SJSA1 (cell line): ENCODE data around the gene GAL3ST1. TPM values are rescaled to one million over a fixed set of nuclear protein-coding genes. Genes with fewer than 3 reads are reported as not detected.
"Not testable (repeated sequence)": the region's sequence is repeated elsewhere in the genome, so short reads cannot be mapped to it uniquely, and the experiment has no call there.

Experiments
- DNase-seq, 2 experiments: peaks; one replicate each; pipeline ENCODE4 v3.0.0-alpha.2; 2015 to 2020; ENCODE audit warnings: low spot score in 2 of 2, low read depth in 1 of 2
- H3K27ac ChIP-seq: fragments of 250-450 bp; sonication (Bioruptor Pico); 2 replicates; pipeline ENCODE4 v1.5.1; 2020; ENCODE audit warnings: mild to moderate bottlenecking, moderate library complexity
- H3K27me3 ChIP-seq: fragments of 250-450 bp; sonication (Bioruptor Pico); replicated peaks from 2 replicates; pipeline ENCODE4 v1.5.1; 2020; ENCODE audit warnings: mild to moderate bottlenecking, moderate library complexity
- H3K36me3 ChIP-seq: fragments of 250-450 bp; sonication (Bioruptor Pico); 2 replicates; pipeline ENCODE4 v1.5.1; 2020; ENCODE audit warnings: mild to moderate bottlenecking
- H3K4me1 ChIP-seq: fragments of 250-450 bp; sonication (Bioruptor Pico); replicated peaks from 2 replicates; pipeline ENCODE4 v1.6.1; 2021; ENCODE audit warnings: mild to moderate bottlenecking
- H3K4me3 ChIP-seq: fragments of 250-450 bp; sonication (Bioruptor Pico); 2 replicates; pipeline ENCODE4 v1.5.1; 2020; ENCODE audit warnings: mild to moderate bottlenecking
- H3K9me3 ChIP-seq: fragments of 250-450 bp; sonication (Bioruptor Pico); replicated peaks from 2 replicates; pipeline ENCODE4 v1.5.1; 2020; ENCODE audit warnings: mild to moderate bottlenecking
- total RNA-seq: library from RNA; depleted of rRNA; stranded (reverse); fragments of >200 nt; shearing (Covaris generic); gene quantifications from 2 replicates; pipeline ENCODE4 v1.2.3, GENCODE V29; 2014; rRNA removed

GAL3ST1 gene, protein sequence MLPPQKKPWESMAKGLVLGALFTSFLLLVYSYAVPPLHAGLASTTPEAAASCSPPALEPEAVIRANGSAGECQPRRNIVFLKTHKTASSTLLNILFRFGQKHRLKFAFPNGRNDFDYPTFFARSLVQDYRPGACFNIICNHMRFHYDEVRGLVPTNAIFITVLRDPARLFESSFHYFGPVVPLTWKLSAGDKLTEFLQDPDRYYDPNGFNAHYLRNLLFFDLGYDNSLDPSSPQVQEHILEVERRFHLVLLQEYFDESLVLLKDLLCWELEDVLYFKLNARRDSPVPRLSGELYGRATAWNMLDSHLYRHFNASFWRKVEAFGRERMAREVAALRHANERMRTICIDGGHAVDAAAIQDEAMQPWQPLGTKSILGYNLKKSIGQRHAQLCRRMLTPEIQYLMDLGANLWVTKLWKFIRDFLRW
- total RNA-seq: not detected in 2 replicates

DNA sequence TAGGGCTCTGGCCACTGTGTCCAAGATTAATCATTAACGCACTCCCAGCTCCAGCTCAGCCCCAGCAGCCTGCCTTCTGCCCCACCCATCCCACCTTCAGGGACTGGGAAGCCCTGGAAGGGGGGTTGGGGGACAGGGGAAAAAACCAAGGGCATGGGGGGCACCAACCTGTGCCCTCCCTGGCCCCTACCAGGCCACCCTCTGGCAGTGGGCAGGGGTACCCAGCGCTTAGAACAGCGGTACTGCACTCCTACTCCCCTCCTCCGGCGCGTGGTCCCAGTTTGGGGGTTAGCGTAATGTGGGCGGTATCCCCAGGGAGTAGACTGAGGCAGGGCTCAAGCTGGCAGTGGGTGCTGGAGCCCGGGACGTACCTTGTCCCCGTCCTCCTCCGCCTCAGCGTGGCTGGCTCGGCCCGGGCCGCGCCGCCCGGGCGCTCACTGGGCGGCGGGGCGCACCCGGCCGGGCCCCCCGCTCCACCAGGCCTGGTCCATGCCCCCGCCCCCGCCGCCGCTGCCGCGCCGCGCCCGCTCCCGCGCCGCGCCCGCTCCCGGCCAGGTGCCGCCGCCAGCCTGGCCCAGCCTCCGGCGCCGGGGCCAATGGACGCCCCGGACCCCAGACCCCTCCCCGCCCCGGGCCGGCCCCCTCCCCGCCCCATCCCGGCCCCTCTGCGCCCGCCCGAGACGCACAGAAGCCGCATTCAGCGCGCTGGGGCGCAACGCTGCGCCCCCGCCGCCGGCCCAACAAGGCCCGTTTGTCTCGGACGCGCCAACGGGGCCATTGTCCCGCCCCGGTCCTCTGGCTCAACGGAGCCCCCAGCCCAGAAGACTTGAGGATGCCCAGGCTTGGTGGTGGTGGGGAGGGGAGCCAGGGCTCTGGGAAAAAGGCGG lies at the start of gene GAL3ST1:
Gene GAL3ST1 (minus strand): TSS at position 571 of the 887 bp plus-strand sequence. CDS start 17,273 bp downstream, outside the sequence.
- H3K27ac ChIP-seq: no peak within 1 kb of the TSS
- no peak within 1 kb of the TSS for H3K4me3 ChIP-seq
- no peak for DNase-seq
- H3K9me3 ChIP-seq: no peaks in the 10 kb centered on the region
- peaks cover 37% of the 10 kb centered on the region for H3K36me3 ChIP-seq
- peaks cover 22% of the 10 kb centered on the region for H3K27me3 ChIP-seq
- H3K4me1 ChIP-seq: no peaks in the 10 kb centered on the region

DNA sequence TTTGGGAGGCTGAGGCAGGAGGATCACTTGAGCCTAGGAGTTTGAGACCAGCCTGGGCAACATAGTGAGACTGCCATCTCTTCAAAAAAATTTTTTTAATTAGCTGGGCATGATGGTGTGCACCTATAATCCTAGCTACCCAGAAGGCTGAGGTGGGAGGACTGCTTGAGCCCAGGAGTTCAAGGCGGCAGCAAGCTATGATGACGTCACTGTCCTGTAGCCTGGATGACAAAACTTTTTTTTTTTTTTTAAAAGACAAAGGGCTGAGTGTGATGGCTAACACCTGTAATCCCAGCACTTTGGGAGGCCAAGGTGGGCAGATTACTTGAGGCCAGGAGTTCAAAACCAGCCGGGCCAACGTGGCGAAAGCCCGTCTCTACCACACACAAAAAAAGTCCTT lies 45.4 kb upstream of the GAL3ST1 start:
- not testable (repeated sequence) for H3K9me3 ChIP-seq, H3K36me3 ChIP-seq, H3K4me1 ChIP-seq, H3K27me3 ChIP-seq, H3K4me3 ChIP-seq, DNase-seq, H3K27ac ChIP-seq

DNA sequence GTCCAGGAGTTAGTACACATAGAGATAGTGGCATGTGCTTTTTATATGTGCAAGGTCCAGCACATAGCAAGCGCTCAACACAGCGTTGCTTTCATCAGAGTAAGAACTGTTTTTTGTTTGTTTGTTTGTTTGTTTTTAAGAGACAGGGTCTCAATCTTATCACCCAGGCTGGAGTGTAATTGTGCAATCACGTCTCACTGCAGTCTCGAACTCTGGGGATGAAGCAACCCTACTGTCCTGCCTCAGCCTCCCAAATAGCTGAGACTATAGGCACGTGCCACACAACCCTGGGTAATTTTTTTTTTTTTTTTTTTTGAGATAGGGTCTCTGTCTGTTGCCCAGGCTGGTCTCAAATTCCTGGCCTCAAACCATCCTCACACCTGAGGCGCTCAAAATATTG lies 43.4 kb upstream of the GAL3ST1 start:
- H3K27ac ChIP-seq: no peak overlapping the region
- DNase-seq: no peak
- H3K27me3 ChIP-seq: no peaks in the 10 kb centered on the region
- H3K9me3 ChIP-seq: no peaks in the 10 kb centered on the region
- H3K4me3 ChIP-seq: no peak overlapping the region
- H3K36me3 ChIP-seq: no peaks in the 10 kb centered on the region
- H3K4me1 ChIP-seq: no peaks in the 10 kb centered on the region

DNA sequence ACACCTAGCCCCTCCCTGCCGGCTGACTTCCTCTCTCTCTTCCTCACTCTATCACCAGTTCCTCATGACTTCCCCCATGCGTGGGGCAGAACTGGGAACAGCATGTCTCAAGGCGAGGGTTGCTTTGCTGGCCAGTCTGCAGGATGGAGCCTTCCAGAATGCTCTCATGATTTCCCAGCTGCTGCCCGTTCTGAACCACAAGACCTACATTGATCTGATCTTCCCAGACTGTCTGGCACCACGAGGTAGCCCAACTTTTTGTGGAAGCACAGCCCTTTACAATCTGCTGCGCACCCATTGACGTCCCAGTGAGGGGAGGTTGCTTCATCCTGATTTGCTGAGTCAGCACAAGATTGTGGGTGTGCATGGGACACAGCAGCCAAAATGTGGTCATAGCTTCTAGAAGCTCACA lies 41.1 kb upstream of the GAL3ST1 start:
- DNase-seq: no peak
- Histone ChIP-seq H3K4me1 (no peaks in the 10 kb centered on the region), H3K27me3 (no peaks in the 10 kb centered on the region), H3K4me3 (no peak overlapping the region), H3K27ac (no peak overlapping the region), H3K36me3 (no peaks in the 10 kb centered on the region), H3K9me3 (no peaks in the 10 kb centered on the region)

DNA sequence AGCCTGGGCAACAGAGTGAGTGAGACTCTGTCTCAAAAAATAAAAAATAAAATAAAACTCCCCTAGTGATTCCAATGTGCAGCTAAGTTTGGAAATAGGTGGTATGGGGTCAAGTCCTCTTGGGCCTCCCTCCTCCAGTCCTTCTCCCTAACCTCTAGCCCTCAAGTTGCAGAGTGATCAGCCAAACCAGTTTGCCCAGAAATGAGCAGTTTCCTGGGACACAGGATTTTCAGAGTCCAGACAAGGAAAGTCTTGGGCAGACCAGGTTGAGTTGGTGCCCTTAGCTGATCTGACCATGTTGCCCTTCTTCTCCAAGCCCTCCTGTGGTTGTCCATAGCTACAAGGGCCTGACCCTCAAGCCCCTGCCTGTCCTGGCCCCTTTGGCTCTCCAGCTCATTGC lies 40.4 kb upstream of the GAL3ST1 start:
- no peak for DNase-seq
- H3K9me3 ChIP-seq: no peaks in the 10 kb centered on the region
- no peak overlapping the region for H3K4me3 ChIP-seq
- no peaks in the 10 kb centered on the region for H3K36me3 ChIP-seq
- peaks cover under 1% of the 10 kb centered on the region for H3K4me1 ChIP-seq
- no peak overlapping the region for H3K27ac ChIP-seq
- H3K27me3 ChIP-seq: no peaks in the 10 kb centered on the region

DNA sequence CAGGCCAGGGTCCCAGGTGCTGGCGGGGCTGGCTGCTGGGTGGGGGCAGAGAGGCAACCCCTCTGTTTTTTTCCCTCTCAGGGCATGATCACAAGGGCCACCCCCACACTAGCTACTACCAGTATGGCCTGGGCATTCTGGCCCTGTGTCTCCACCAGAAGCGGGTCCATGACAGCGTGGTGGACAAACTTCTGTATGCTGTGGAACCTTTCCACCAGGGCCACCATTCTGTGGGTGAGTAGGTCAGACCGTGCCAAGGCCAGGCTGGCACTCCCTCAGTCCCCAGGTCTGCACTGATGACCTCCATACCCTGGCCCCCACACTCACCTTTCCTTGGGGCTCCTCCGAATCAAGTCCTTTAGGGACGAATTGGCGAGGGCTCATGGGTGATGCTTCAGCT lies 39.8 kb upstream of the GAL3ST1 start:
- no peak for DNase-seq
- H3K27ac ChIP-seq: no peak overlapping the region

DNA sequence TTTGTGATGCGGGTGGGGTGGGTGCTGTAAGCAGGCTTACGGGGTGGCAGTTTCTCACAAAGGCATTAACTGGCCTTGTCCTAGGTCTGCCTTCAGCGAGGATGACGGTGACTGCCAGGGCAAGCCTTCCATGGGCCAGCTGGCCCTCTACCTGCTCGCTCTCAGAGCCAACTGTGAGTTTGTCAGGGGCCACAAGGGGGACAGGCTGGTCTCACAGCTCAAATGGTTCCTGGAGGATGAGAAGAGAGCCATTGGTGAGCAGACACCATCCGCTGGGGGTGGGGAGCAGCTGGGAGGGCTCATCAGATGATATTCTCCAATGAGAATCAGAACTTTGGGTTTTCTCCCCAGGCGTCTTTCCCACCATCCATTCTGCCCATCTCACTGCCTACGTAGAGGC lies 38.3 kb upstream of the GAL3ST1 start:
- Histone ChIP-seq H3K4me3 (no peak overlapping the region), H3K27ac (no peak overlapping the region), H3K36me3 (no peaks in the 10 kb centered on the region), H3K9me3 (no peaks in the 10 kb centered on the region), H3K4me1 (peaks cover 16% of the 10 kb centered on the region), H3K27me3 (no peaks in the 10 kb centered on the region)
- no peak for DNase-seq

More for the DNA sequence above, 39.8 kb upstream of the GAL3ST1 start:
- Histone ChIP-seq H3K4me1 (peaks cover 6% of the 10 kb centered on the region), H3K27me3 (no peaks in the 10 kb centered on the region), H3K9me3 (no peaks in the 10 kb centered on the region), H3K36me3 (no peaks in the 10 kb centered on the region), H3K4me3 (no peak overlapping the region)

DNA sequence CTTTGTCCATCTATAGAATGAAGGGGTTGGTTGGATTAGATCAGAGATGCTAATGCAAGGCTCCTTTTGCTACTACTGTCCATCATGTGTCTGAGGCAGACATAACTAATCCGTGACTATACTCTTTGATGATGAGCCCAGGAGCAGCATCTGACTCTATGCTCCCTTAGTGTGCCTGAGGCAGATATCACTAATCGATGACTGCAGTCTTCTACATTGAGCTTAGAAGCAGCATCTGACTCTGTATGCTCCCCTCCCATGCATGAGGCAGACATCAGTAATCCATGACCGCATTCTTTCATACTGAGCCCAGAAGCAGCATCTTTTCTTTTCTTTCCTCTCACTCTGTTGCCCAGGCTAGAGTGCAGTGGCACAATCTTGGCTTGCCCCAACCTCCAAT lies 36.7 kb upstream of the GAL3ST1 start:
- Histone ChIP-seq H3K36me3 (no peaks in the 10 kb centered on the region), H3K27ac (no peak overlapping the region), H3K4me3 (no peak overlapping the region), H3K4me1 (peaks cover 27% of the 10 kb centered on the region), H3K27me3 (no peaks in the 10 kb centered on the region), H3K9me3 (no peaks in the 10 kb centered on the region)
- DNase-seq: no peak

DNA sequence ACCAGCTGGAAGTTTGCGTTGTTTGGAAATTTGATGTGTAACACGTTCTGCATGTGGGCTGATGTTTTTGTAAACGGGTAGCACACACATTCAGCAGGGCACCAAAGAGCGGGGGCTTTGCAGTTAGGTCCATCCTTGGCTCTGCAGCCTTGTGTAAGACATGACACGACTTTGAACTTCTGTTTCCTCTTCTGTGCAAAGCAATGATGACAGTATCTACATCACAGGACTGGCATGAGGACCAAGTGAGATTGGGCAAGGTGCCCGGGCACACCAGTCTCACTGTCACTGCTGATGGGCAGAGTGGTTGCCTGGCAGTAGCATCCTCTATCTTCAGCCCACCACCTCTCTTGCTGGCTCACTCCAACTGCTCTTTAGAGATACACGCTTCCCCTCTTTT lies 35.8 kb upstream of the GAL3ST1 start:
- Histone ChIP-seq H3K27me3 (no peaks in the 10 kb centered on the region), H3K4me3 (no peak overlapping the region), H3K36me3 (no peaks in the 10 kb centered on the region), H3K9me3 (no peaks in the 10 kb centered on the region), H3K4me1 (peaks cover 36% of the 10 kb centered on the region), H3K27ac (no peak overlapping the region)
- no peak for DNase-seq

DNA sequence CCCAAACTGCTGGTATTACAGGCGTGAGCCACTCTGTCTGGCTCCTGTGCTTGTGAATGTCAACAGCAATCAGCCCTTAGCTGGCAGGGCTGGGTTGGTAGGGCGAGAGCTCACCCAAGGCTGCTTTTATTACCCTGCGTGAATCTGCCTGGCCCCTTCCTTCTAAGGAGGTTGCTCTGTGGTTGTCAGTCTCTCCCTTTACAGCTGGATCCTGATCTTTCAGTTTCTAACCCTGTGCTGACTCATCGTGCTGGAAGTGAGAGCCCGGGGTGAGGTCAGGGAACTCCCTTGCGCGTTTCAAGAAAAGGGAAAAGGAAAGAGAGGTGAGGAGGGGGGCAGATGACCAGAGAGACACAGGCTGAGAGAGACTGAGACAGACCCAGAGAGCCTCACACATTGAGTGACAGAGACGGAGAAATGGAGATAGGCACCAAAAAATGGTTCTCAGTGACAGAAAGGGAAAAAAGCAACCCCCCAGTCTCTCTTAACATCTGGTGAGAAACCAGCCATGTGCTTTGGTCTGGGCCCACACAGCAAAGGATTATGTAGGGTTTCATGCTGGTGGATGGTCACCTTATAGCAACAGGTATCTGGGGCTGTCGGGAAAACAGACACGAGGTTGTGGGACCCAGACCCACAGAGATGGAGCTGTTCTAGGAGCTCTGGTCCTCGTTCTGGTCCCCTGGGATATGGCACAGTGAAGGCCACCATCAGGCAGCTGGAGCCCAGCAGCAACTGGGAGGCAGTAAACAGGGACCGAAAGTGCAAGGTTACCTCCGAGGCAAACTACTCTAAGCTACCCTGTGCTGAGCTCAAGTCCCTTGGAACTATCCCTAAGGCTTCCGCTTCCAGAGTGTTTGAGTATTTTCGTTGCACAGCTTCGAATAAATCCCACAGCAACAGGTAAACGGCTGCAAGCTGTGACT lies 35.1 kb upstream of the GAL3ST1 start:
- no peaks in the 10 kb centered on the region for H3K9me3 ChIP-seq
- no peaks in the 10 kb centered on the region for H3K27me3 ChIP-seq
- H3K4me1 ChIP-seq: peaks cover 37% of the 10 kb centered on the region
- peak overlapping the region; percentile 60 for H3K27ac ChIP-seq
- H3K36me3 ChIP-seq: no peaks in the 10 kb centered on the region
- no peak overlapping the region for H3K4me3 ChIP-seq
- peak; percentile 77 to 78 for DNase-seq

DNA sequence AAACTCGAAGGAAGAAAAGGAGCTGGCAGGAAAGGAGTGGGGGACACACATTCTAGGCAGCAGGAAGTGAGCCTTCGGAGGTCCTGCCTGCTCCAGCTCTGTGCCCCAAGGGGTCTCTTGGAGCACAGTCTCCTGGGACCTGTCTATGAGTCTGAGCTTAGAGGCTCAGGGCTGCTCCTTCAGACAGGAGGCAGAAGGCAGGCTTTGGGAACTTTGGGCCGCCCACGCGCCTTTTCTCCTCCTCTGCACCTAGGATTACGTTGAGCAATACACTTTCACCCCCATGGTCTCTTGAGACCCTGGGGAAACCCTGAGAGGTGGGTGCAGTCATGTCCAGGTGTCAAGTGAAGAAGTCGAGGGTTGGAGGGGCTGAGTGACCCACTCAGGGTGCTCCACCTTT lies 33.5 kb upstream of the GAL3ST1 start:
- H3K4me1 ChIP-seq: peaks cover 37% of the 10 kb centered on the region
- DNase-seq: no peak

DNA sequence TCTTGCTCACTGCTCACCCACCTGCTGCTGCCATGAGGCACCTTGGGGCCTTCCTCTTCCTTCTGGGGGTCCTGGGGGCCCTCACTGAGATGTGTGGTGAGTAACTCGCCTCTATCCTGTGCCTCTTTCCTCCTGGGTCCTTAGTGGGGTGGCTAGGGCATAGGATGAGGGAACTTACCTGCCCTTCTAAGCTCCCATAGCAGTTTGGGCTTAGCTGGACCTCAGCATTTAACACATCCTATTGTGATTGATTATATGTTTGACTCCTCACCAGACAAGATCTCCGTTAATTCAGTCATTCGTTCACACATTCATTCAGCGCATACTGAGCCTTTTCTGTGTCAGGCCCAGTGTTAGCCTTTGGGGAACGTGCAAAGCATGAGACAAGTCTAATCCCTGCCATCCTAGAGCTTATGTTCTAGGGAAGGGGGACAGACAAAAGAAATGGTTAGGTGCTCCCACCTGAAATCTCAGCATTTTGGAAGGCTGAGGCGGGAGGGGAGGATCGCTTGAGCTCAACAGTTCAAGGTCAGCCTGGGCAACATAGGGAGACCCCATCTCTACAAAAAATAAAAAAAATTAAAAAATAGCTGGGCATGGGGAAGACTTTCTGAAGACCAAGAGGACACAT lies 33.0 kb upstream of the GAL3ST1 start:
- no peaks in the 10 kb centered on the region for H3K36me3 ChIP-seq
- peak overlapping the region; percentile 29; the same call in 1 of the 2 replicates for H3K4me3 ChIP-seq
- no peak for DNase-seq
- no peaks in the 10 kb centered on the region for H3K27me3 ChIP-seq
- no peaks in the 10 kb centered on the region for H3K9me3 ChIP-seq
- H3K27ac ChIP-seq: no peak overlapping the region
- peaks cover 37% of the 10 kb centered on the region for H3K4me1 ChIP-seq

More for the DNA sequence above, 33.5 kb upstream of the GAL3ST1 start:
- Histone ChIP-seq H3K27me3 (no peaks in the 10 kb centered on the region), H3K36me3 (no peaks in the 10 kb centered on the region), H3K4me3 (no peak overlapping the region), H3K27ac (no peak overlapping the region), H3K9me3 (no peaks in the 10 kb centered on the region)
